Muscle layer of duodenum (tissue), 2 donors: Measurements from ENCODE around the gene RASAL1.

Experiments used
- H3K27ac ChIP-seq: one replicate; pipeline ENCODE4 v1.7.0; 2013; ENCODE audit warnings: mild to moderate bottlenecking, low read length
- H3K27me3 ChIP-seq: one replicate; pipeline ENCODE4 v1.7.0; 2013; ENCODE audit warnings: low read depth, mild to moderate bottlenecking, control low read depth, low read length
- H3K36me3 ChIP-seq, 2 donors: one replicate each; pipeline ENCODE4 v1.7.0; 2013; ENCODE audit warnings: low read length in 2 of 2, control low read depth in 1 of 2, mild to moderate bottlenecking in 1 of 2; ENCODE audit not compliant: insufficient read depth in 2 of 2, control insufficient read depth in 1 of 2
- H3K4me1 ChIP-seq, 2 donors: one replicate each; pipeline ENCODE4 v1.7.0; 2013; ENCODE audit warnings: low read length in 2 of 2, mild to moderate bottlenecking in 2 of 2, control low read depth in 1 of 2, moderate library complexity in 1 of 2; ENCODE audit not compliant: insufficient read depth in 2 of 2, control insufficient read depth in 1 of 2
- H3K4me3 ChIP-seq, 2 donors: one replicate each; pipeline ENCODE4 v1.7.0; 2013; ENCODE audit warnings: low read length in 2 of 2, low read depth in 1 of 2, mild to moderate bottlenecking in 1 of 2
- H3K9me3 ChIP-seq, 2 donors: one replicate each; pipeline ENCODE4 v1.7.0; 2013; ENCODE audit warnings: low read length in 2 of 2, control low read depth in 1 of 2, mild to moderate bottlenecking in 1 of 2; ENCODE audit not compliant: control insufficient read depth in 1 of 2
- donor health status: healthy.

RASAL1 gene

DNA sequence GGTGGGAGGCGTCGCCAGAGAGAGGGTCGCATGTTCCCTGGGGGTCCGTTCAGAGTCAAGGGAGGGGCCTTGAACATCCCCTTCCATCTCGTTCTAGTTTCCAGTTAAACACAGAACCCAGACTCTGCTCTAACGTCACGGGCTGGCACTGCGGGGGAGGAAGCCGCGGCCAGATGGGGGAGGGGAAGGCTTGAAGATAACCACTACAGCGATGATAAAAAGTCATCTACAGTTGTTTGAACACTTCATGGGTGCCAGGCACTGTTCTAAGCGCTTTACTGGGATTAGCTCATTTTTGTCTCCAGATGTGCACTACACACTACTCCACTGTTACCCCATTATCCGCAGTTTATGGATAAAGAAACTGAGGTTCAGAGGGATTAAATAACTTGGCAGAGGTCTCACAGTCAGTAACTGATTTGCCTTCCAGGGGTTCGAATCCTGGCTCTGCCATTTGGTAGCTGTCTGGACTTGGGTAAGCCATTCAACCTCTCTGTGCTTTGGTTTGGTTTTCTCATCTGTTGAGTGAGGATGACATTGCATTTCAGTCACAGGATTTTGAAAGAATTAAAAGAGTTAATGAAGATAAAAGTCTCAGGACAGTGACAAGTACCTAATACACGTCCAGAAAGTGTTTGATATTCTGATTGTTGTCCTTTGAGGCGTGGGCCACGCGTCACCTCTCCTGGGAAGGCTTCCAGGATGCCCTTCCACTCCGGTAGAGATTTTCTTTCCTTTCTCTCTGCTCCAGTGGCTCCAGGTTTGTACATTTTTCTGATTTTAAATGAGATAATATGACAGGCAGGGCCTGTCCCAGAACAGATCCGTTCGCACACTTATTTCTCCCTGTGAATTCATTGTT lies 798 bp upstream of the RASAL1 start:
- no peaks in the 10 kb centered on the region for H3K9me3 ChIP-seq
- H3K4me1 ChIP-seq: peaks cover 0 to 3% of the 10 kb centered on the region in 2 donors
- H3K27me3 ChIP-seq: no peaks in the 10 kb centered on the region
- H3K4me3 ChIP-seq: no peak overlapping the region
- H3K36me3 ChIP-seq: no peaks in the 10 kb centered on the region
- no peak overlapping the region for H3K27ac ChIP-seq

DNA sequence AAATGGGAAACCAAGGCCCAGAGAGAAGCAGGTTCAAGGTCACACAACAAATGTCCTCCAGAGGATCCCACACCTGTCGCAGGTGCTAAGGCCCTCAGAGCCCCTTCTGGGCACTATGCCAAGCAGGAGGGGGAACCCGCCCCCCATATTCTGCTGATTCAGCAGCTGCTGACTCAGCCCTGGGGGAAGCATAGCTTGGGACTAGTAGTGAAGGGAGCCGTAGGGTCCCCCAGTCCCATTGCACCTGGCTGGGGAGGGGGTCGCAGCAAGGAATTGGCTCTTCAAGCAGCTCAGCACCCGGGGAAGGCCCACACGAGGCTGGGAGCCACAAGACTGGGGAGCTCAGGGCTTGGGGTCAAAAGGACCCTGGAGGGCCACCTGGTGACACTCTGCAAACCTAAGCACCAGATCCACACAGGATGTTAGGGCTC lies 1.0 kb downstream of the RASAL1 start:
- no peak overlapping the region for H3K27ac ChIP-seq
- H3K27me3 ChIP-seq: no peaks in the 10 kb centered on the region
- no peak overlapping the region for H3K4me3 ChIP-seq
- H3K4me1 ChIP-seq: peaks cover 0 to 3% of the 10 kb centered on the region in 2 donors
- H3K9me3 ChIP-seq: no peaks in the 10 kb centered on the region
- H3K36me3 ChIP-seq: no peaks in the 10 kb centered on the region

DNA sequence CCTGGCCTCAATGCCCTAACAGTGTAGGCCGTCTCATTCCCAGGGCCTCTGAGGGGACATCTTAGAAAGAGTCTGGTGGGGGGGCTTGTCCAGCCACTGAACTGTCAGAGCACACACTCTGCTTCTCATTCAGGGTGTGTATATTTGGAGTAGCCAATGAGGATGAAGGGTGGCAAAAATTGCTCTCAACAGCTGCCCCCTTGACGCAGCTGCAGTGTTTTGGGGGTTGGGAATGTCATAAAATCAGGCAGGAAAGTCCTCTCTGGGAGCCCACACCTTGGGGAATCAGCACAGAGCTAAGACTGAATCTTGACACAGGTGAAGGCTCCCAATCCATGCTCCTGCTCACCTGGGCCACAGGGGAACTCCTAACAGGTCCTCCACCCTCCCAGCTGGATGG lies 1.5 kb downstream of the RASAL1 start:
- Histone ChIP-seq H3K36me3 (no peaks in the 10 kb centered on the region), H3K27ac (no peak overlapping the region), H3K4me3 (no peak overlapping the region)

DNA sequence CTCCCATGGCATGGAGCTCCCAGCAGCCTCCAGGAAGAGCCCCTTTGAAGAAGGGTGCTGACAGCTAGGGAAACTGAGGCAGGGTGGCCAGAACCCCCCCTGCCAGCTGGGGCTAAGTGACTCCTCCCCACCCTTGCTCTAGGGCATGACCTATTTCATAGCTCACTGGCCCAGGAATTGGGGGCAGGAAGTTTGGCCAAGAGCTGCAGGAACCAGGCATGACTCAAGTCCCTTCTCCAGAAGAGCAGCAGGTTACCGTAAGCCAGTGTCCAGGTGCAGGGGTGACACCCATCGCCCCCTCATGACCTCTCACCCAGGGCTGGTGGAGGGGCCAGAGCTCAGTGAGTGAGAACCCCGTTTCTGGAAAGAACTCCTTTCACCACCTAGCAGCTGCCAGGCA lies 1.9 kb downstream of the RASAL1 start:
- H3K4me1 ChIP-seq: peaks cover 0 to 3% of the 10 kb centered on the region in 2 donors
- H3K4me3 ChIP-seq: no peak overlapping the region
- no peak overlapping the region for H3K27ac ChIP-seq
- H3K36me3 ChIP-seq: no peaks in the 10 kb centered on the region
- H3K9me3 ChIP-seq: no peaks in the 10 kb centered on the region
- no peaks in the 10 kb centered on the region for H3K27me3 ChIP-seq

More for the DNA sequence above, 1.5 kb downstream of the RASAL1 start:
- Histone ChIP-seq H3K27me3 (no peaks in the 10 kb centered on the region), H3K4me1 (peaks cover 0 to 3% of the 10 kb centered on the region in 2 donors), H3K9me3 (no peaks in the 10 kb centered on the region)

DNA sequence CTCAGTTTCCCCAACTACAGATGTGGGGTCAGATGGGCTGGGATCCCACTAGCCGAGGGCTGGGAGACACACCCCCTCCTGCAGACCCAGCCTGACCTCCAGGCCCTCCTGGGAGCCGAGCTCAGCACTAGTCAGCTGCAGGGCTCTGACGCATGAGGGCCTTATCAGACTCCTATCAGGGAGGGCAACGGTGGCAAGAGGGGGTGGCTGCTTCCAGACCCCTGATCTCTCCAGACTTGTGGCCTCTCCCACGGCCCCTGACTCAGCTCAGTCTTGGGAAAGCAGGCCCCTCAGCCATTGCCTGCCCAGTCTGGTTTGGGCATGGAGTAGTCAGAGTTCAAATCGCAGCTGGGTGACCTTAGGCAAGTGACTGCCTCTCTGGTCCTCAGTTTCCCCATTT lies 2.5 kb downstream of the RASAL1 start:
- no peaks in the 10 kb centered on the region for H3K9me3 ChIP-seq
- H3K27me3 ChIP-seq: no peaks in the 10 kb centered on the region
- no peak overlapping the region for H3K4me3 ChIP-seq
- H3K27ac ChIP-seq: no peak overlapping the region
- no peaks in the 10 kb centered on the region for H3K36me3 ChIP-seq
- peaks cover 0 to 3% of the 10 kb centered on the region in 2 donors for H3K4me1 ChIP-seq

DNA sequence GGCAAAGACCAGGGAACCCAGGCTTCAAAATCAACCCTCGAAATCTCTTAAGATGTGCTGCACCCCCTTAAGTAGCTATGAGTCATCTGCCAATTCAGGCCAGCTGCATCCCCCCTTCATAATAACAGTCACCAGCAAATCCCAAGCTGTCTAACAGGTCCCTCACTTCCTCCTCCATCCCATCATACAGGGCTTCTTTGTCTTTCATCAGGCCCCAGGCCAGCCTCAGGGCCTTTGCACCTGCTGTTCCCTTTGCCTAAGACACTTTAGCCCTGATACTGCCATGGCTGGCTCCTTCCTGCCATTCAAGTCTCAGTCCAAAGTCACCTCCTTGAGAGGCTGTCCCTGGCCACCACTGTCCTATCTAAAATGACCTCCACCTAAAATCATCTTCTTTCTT lies 4.0 kb downstream of the RASAL1 start:
- Histone ChIP-seq H3K9me3 (no peaks in the 10 kb centered on the region), H3K27me3 (no peaks in the 10 kb centered on the region), H3K4me3 (no peak overlapping the region), H3K27ac (no peak overlapping the region), H3K36me3 (no peaks in the 10 kb centered on the region), H3K4me1 (peaks cover 0 to 3% of the 10 kb centered on the region in 2 donors)

DNA sequence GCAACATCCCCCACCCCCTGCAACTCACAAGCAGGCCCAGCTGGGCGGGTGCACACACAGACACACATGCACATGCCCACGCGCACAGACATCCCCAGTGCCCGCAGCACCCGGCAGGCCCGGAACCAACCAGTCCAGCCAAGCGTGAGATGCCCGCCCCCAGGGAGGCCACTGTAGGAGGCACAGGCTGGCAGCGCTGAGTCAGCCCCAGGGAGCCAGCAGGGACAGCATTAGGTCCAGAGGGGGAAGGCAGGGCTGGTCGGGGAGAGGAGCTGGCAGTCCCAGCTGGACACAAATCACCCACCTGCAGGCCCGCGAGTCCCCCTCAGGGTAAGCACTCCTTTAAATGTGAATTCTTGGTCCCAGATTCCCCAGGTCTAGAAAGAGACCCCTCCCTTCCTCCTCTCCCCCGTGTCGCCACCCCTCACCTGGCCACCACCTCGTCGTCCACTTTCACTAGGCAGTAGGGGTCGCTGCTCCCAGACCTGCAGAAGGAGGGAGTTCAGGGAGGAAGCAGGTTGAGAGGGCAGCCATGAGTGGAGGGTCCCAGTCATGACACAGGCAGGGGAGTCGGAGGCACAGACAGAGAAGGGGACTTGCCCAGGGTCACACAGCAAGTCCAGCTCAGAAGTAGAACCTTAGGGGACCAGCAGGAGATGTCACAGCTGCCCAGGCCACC lies 5.0 kb downstream of the RASAL1 start:
- Histone ChIP-seq H3K27me3 (no peaks in the 10 kb centered on the region), H3K27ac (no peak overlapping the region), H3K4me3 (no peak overlapping the region), H3K9me3 (no peaks in the 10 kb centered on the region), H3K4me1 (peaks cover 0 to 3% of the 10 kb centered on the region in 2 donors), H3K36me3 (no peaks in the 10 kb centered on the region)

DNA sequence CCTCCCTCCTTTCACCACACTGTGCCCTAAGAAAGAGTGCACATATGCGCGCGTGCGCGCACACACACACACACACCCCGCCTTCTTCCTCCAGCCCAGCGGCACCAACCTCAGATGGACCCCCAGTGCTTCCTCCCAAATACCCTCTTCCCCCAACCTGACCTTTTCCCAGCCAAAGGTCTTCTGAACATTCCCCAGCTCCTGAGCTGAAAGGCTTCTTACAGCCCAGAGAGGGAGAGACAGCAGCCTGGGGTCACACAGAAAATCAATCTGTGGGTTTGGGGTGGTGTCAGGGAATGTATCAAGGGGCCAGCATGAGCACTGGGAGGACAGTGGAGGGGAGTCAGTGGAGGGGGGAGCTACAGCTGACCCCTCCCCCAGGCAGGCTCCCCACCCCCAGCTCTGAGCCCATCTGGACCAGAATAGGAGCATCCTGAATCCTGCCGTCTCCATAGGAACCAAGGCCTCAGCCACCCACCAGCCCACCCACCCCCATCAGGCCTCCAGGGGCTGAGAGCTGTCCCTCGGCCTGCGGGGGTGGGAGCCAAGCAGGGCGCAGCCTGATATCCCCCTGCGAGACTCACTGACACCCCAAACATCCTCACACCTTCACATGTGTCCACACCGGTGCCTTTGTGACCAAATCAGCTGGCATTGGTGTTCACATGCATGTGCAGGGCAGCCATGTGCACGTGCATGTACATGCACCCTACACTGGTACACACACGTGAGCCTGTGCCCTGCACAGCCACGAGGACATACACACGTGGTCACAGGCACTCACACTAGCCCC lies 5.7 kb downstream of the RASAL1 start:
- Histone ChIP-seq H3K36me3 (no peaks in the 10 kb centered on the region), H3K4me1 (no peaks in the 10 kb centered on the region), H3K9me3 (no peaks in the 10 kb centered on the region), H3K4me3 (no peak overlapping the region), H3K27ac (no peak overlapping the region), H3K27me3 (no peaks in the 10 kb centered on the region)

DNA sequence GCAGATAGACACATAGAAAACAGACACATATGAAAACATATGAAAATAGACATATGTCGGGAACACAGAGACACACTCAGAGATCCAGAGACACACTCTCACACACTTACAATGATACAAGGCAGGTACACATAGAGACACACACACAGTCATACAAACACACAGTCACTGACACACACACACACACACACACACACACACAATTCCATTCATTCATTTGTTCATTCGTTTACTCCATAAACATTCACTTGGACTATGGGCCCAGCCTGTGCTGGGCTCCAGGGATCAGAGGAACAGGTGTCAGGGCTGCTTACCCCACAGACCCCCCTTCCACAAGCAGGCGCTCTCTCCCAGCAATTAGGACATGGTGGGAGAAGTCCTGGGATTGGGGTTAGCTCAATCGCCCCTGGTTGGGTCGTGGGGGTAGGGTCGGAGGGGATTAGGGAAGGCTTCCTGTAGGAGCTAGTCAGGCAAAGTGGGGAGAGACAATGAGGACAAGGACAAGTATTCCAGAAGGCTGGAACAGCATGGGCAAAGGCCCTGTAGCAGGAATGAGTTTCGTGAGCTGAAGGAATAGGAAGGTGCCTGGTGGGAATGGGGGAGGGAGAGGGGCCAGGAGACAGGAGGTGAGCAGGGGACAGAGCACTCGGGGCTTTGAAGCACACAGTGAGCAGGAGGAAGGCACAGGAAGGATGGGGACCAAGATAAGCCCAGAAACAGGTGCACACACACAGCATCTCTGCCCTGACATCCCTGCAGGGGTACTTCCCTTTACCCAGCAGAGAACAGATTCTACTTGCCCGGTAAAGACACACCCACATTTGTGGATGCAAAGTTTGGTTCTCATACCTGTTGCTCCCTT lies 6.5 kb downstream of the RASAL1 start:
- Histone ChIP-seq H3K27ac (no peak overlapping the region), H3K27me3 (no peaks in the 10 kb centered on the region), H3K36me3 (no peaks in the 10 kb centered on the region), H3K9me3 (no peaks in the 10 kb centered on the region), H3K4me3 (no peak overlapping the region), H3K4me1 (no peaks in the 10 kb centered on the region)

DNA sequence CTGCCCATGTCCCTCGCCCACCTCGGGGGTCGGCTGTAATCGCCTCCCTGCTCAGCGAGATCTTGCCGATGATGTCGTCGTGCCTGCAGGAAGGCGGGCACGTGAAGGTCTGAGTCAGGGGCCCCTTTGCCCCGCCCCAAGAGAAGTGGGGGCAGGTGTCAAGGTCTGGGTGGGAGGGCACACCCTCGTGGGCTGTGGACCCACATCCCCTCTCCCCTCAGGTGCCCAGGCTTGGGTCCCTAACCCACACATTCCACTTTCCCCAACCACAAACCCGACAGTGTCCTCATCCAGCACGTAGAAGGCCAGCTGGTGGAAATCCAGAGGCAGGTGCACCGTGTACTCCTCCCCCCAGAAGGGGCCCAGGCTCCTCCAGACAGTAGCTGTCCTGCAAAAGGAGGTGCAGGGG lies 7.8 kb downstream of the RASAL1 start:
- Histone ChIP-seq H3K9me3 (peaks cover 0 to 5% of the 10 kb centered on the region in 2 donors), H3K27me3 (no peaks in the 10 kb centered on the region), H3K4me1 (no peaks in the 10 kb centered on the region), H3K27ac (no peak overlapping the region), H3K36me3 (no peaks in the 10 kb centered on the region), H3K4me3 (no peak overlapping the region)
